Dermis blood vessel endothelial cell (primary cell): ENCODE results near the gene ELAVL1. TPM values are rescaled to one million over a fixed set of nuclear protein-coding genes. Genes with fewer than 3 reads are reported as not detected.

Source experiments
- DNase-seq: peaks from one replicate; pipeline ENCODE4 v3.0.0; 2010
- total RNA-seq: library from RNA; depleted of rRNA; stranded (reverse); fragments of >200 nt; gene quantifications from 2 replicates; pipeline ENCODE4 v1.2.3, GENCODE V29; 2014

ELAVL1 gene
- total RNA-seq, 1 donor from 2014 or later = 43.2 TPM

GRCh38 chr19:7909471-7910067 lies 95.9 kb downstream of the ELAVL1 start:
- DNase-seq = no peak

- no peak for DNase-seq
Measured at GRCh38 chr19:7908742-7909461, 96.5 kb downstream of the ELAVL1 start.

Other genes starting within 250 kb of the ELAVL1 start
- 5.6 and 25.2 TPM in 2 replicates for gene CLEC4M, start 242.4 kb downstream of the ELAVL1 start, total RNA-seq
- gene EVI5L, start 175.4 kb downstream of the ELAVL1 start, total RNA-seq = 12.6 and 16.5 TPM in 2 replicates
- gene PRR36, start 131.3 kb downstream of the ELAVL1 start, total RNA-seq = not detected in 2 replicates
- 0.51 TPM in 2 replicates for gene LRRC8E, start 117.1 kb downstream of the ELAVL1 start, total RNA-seq
- gene MAP2K7, start 101.8 kb downstream of the ELAVL1 start, total RNA-seq = 10.4 and 18.8 TPM in 2 replicates
- 0.19 TPM in 1 of 2 replicates, not detected in the other for gene TGFBR3L, start 90.8 kb downstream of the ELAVL1 start, total RNA-seq
- gene SNAPC2, start 85.3 kb downstream of the ELAVL1 start, total RNA-seq = 14.1 and 14.3 TPM in 2 replicates
- 4.6 and 4.9 TPM in 2 replicates for gene CTXN1, start 79.5 kb downstream of the ELAVL1 start, total RNA-seq
- gene TIMM44, start 62.0 kb downstream of the ELAVL1 start, total RNA-seq = 44.0 and 53.4 TPM in 2 replicates
- gene CCL25, start 47.1 kb upstream of the ELAVL1 start, total RNA-seq = not detected in 2 replicates
- gene FBN3, start 144.0 kb upstream of the ELAVL1 start, total RNA-seq = 0.05 TPM in 1 of 2 replicates, not detected in the other
- 15.4 and 23.3 TPM in 2 replicates for gene CERS4, start 203.7 kb upstream of the ELAVL1 start, total RNA-seq